NT2/D1 (cell line): Measurements from ENCODE around the gene ABI3BP.

ENCODE experiments used
- SUZ12 ChIP-seq: IDR thresholded peaks from 2 replicates; pipeline ENCODE4 v1.6.1; 2011; ENCODE audit not compliant: insufficient read length, insufficient read depth; ENCODE audit errors: extremely low read depth
- ZNF274 ChIP-seq: IDR thresholded peaks from 2 replicates; pipeline ENCODE4 v1.6.1; 2011; ENCODE audit warnings: mild to moderate bottlenecking, low read depth, low read length

GRCh38 chr3:100802126-100802525, 191.1 kb downstream of the ABI3BP start:
- TF ChIP-seq SUZ12 (no peak), ZNF274 (no peak)
